ENCODE data around the gene NRROS. TPM values are rescaled to one million over a fixed set of nuclear protein-coding genes. Genes with fewer than 3 reads are reported as not detected.

NRROS gene
- total and polyA plus RNA-seq, 8 donors = 4.8 to 21.8 (median 7.6) TPM

DNA sequence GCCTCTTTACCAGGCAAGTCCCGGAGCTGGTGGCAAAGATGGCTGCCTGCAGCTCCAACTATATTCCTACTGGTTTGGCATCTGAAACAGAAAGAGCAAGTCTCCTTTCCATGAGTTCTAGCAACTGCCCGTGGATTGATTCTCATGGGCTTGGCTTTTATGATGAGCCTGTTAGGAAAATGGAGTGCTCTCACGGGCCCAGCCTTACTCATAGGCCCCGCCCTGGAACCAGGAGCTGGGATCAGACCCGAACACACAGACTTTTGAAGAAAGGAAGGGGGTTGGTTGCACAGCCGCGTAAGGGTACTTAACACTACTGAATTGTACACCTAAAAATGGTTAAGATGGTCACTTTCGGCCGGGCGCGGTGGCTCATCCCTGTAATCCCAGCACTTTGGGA lies 2.9 kb downstream of the NRROS start:
- Histone ChIP-seq H3K4me3 (peak overlapping the region in 1 of 2 donors; percentile 67), H3K27ac (peak overlapping the region in 1 of 2 donors; percentile 92), H3K27me3 (peaks cover 3 to 14% of the 10 kb centered on the region in 2 donors), H3K4me1 (peaks cover 0 to 92% of the 10 kb centered on the region in 2 donors), H3K36me3 (peaks cover 0 to 6% of the 10 kb centered on the region in 2 donors), H3K9me3 (no peaks in the 10 kb centered on the region)
- TF ChIP-seq, protein P1, sequence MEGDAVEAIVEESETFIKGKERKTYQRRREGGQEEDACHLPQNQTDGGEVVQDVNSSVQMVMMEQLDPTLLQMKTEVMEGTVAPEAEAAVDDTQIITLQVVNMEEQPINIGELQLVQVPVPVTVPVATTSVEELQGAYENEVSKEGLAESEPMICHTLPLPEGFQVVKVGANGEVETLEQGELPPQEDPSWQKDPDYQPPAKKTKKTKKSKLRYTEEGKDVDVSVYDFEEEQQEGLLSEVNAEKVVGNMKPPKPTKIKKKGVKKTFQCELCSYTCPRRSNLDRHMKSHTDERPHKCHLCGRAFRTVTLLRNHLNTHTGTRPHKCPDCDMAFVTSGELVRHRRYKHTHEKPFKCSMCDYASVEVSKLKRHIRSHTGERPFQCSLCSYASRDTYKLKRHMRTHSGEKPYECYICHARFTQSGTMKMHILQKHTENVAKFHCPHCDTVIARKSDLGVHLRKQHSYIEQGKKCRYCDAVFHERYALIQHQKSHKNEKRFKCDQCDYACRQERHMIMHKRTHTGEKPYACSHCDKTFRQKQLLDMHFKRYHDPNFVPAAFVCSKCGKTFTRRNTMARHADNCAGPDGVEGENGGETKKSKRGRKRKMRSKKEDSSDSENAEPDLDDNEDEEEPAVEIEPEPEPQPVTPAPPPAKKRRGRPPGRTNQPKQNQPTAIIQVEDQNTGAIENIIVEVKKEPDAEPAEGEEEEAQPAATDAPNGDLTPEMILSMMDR (IDR thresholded peaks at IDR 0.05) = no peak
- ATAC-seq = no peak
- no peak for DNase-seq
- intact Hi-C loops (cut with DNase I) = no loop called here

DNA sequence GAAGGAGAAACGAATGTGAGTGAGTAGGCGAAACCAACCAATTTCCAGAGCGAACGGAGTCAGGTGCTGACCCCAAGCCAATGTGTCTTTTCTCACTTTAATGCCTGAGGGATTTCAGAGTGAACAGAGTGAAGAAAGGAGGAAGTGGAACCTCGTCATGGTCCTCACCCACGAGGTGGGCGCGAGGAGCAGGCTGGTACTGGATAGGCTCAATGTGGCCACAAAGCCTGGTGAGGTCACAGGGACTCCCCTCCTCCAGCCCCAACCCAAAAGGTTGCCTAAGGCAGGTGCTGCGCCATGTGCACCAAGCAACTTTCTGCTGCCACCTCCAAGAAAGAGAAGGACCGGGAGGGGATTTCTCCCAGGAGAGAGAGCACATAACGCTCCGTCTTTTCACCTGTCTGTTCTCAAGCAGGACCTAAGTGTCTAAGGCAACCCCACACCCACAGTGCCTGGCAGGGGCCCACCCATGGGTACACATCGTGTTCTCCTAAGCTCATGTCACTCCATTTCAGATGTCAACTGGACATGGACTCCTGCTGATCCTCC lies 3.8 kb downstream of the NRROS start:
- Histone ChIP-seq H3K36me3 (peaks cover 0 to 6% of the 10 kb centered on the region in 2 donors), H3K9me3 (no peaks in the 10 kb centered on the region), H3K4me1 (peaks cover 0 to 96% of the 10 kb centered on the region in 2 donors), H3K27ac (peak overlapping the region; percentile 19 to 92), H3K4me3 (peak overlapping the region in 1 of 2 donors; percentile 67), H3K27me3 (peaks cover 3 to 14% of the 10 kb centered on the region in 2 donors)
- ATAC-seq (peak; percentile 38), DNase-seq (peak in 1 of 4 donors; percentile 77)
- intact Hi-C loops (cut with DNase I) = no loop called here
- TF ChIP-seq, protein P1 (IDR thresholded peaks at IDR 0.05) = no peak

DNA sequence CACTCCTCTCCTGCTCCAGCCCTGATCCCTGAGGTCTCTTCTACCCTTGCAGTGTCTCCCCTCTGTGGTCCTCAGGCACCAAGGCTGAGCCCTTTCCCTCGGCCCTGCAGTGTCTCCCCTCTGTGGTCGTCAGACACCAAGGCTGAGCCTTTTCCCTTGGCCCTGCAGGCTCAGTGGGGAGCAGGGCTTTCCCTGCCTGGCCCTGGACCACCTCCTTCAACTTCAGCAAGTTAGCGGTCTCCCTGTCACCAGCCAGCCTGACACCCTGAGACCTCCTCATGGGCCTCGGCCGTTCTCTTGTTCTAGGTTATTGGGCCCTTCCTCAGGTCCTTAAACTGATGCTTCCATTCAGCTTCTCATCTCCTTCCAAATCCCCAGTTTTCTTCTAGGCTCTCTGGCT lies 4.3 kb downstream of the NRROS start:
- intact Hi-C loops (cut with DNase I) = no loop called here
- H3K27ac ChIP-seq = peak overlapping the region; percentile 19 to 92
- TF ChIP-seq, protein P1 (IDR thresholded peaks at IDR 0.05) = no peak

DNA sequence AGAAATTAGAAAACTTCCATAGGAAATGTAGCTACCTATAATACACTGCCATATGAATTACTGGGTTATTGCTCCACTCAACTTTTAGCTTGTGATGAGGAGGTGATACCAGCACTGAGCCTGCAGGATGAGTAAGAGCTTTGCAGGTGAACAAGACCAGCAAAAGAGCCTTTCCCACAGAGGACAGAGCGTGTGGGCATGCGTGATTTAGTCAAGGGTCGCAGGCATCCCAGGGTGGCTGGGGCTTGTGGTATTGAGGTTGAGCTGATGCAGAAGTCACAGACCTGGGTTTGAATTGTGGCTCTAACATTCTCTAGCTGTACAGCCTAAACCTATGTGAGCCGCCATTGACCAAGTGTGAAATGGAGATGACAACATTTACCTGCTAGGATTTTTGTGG lies 5.6 kb downstream of the NRROS start:
- no peak for ATAC-seq
- no peak for DNase-seq
- TF ChIP-seq, protein P1 (IDR thresholded peaks at IDR 0.05) = no peak
- Histone ChIP-seq H3K9me3 (no peaks in the 10 kb centered on the region), H3K27me3 (peaks cover 0 to 8% of the 10 kb centered on the region in 2 donors), H3K4me1 (peaks cover 0 to 93% of the 10 kb centered on the region in 2 donors), H3K36me3 (peaks cover 0 to 6% of the 10 kb centered on the region in 2 donors), H3K27ac (no peak overlapping the region), H3K4me3 (no peak overlapping the region)
- intact Hi-C loops (cut with DNase I) = no loop called here

More for the DNA sequence above, 4.3 kb downstream of the NRROS start:
- Histone ChIP-seq H3K4me1 (peaks cover 0 to 96% of the 10 kb centered on the region in 2 donors), H3K36me3 (peaks cover 0 to 6% of the 10 kb centered on the region in 2 donors), H3K9me3 (no peaks in the 10 kb centered on the region), H3K4me3 (no peak overlapping the region), H3K27me3 (peaks cover 3 to 14% of the 10 kb centered on the region in 2 donors)
- no peak for DNase-seq
- no peak for ATAC-seq

DNA sequence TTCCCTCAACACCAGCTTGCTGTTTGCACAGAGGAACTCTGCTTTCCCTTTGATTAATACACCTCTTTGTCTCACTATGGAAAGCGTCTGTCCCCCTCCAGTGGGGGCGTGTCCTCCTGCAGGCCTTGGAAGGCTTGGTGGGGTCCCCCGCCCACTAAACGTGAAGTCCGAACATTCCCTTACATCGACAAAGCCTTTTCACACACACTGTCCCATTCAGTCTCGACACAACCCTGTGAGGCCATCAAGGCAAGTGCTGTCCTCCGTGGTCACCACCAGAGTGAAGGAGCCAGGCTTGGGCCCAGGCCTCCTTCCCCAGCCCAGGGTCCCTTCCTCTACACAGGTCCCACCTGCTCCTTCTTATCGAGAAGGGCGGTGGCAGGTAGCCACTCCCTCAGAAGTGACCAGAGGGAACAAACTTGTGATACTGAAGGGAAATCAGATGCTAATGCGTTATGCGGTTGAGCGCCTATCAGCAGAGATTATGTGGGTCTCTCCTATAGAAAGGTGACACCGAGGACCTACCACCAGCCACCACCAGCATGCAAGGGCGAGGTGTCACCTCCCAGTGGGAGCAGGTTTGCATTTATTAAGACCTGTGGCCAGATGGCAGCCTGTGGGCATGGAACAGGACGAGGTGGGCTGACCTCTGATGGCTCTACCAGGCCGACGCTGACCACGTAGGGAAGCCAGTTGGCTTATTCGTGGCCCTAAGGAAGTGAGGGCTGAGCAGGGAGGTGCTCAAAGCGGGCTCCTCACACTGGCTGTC lies 6.6 kb downstream of the NRROS start:
- DNase-seq (no peak), ATAC-seq (no peak)
- intact Hi-C loops (cut with DNase I) = no loop called here
- Histone ChIP-seq H3K27ac (peak overlapping the region in 1 of 2 donors; percentile 39), H3K4me1 (peaks cover 0 to 91% of the 10 kb centered on the region in 2 donors), H3K36me3 (peaks cover 0 to 6% of the 10 kb centered on the region in 2 donors), H3K4me3 (no peak overlapping the region), H3K9me3 (no peaks in the 10 kb centered on the region), H3K27me3 (no peaks in the 10 kb centered on the region)
- TF ChIP-seq, protein P1 (IDR thresholded peaks at IDR 0.05) = no peak

All from left lung (tissue), 10 donors.